ENCODE results near the gene CSKMT.

GRCh38 chr11:62708392-62708791 is 43.3 kb downstream of the CSKMT start:
- TF ChIP-seq CTCF (IDR thresholded peaks at IDR 0.05): no peak
- TF ChIP-seq POLR2A (IDR thresholded peaks at IDR 0.05): no peak
